GM10266 (cell line): ENCODE results near the gene TMEM132E.

Experiments
- DNase-seq: peaks from one replicate; pipeline ENCODE4 v3.0.0; 2012; ENCODE audit errors: extremely low spot score
- CTCF ChIP-seq: IDR thresholded peaks from 2 replicates; pipeline ENCODE4 v1.5.1; 2012; ENCODE audit warnings: mild to moderate bottlenecking, low read depth; ENCODE audit not compliant: control insufficient read depth, insufficient read depth; ENCODE audit errors: missing control alignments

The TMEM132E gene

GRCh38 chr17:34653511-34653910 is 74.1 kb downstream of the TMEM132E start:
- TF ChIP-seq CTCF, result no peak
- no peak for DNase-seq

- DNase-seq, result no peak
- TF ChIP-seq CTCF, result no peak
These were observed 75.0 kb downstream of the TMEM132E start for GRCh38 chr17:34654276-34654880.

GRCh38 chr17:34654881-34655276 is 75.5 kb downstream of the TMEM132E start:
- TF ChIP-seq CTCF, result no peak
- no peak for DNase-seq

GRCh38 chr17:34656801-34657200 is 77.4 kb downstream of the TMEM132E start:
- DNase-seq, result no peak
- no peak for TF ChIP-seq CTCF

GRCh38 chr17:34658811-34659560 is 79.6 kb downstream of the TMEM132E start:
- TF ChIP-seq CTCF, result no peak
- DNase-seq, result no peak

- no peak for DNase-seq
- no peak for TF ChIP-seq CTCF
These were observed 84.3 kb downstream of the TMEM132E start for GRCh38 chr17:34663714-34664113.

GRCh38 chr17:34665150-34665806 is 85.9 kb downstream of the TMEM132E start:
- no peak for DNase-seq
- no peak for TF ChIP-seq CTCF
